Activated naive CD8-positive, alpha-beta T cell treated with anti-CD3 and anti-CD28 coated beads for 36 hours (primary cell): ENCODE data around the gene NUP93. TPM values are rescaled to one million over a fixed set of nuclear protein-coding genes. Genes with fewer than 3 reads are reported as not detected.
"Not testable (repeated sequence)": the region's sequence is repeated elsewhere in the genome, so short reads cannot be mapped to it uniquely, and the experiment has no call there.

Experiments
- DNase-seq: peaks from one replicate; pipeline ENCODE4 v3.0.0; 2021
- H3K27ac Mint-ChIP-seq: one replicate; pipeline ENCODE4 v1.8.0; 2022; ENCODE audit warnings: mild to moderate bottlenecking, moderate library complexity, mixed read lengths
- H3K27me3 Mint-ChIP-seq: one replicate; pipeline ENCODE4 v1.8.0; 2022; ENCODE audit warnings: mild to moderate bottlenecking, mixed read lengths
- H3K36me3 Mint-ChIP-seq: one replicate; pipeline ENCODE4 v1.8.0; 2021; ENCODE audit warnings: mild to moderate bottlenecking, mixed read lengths
- H3K4me1 Mint-ChIP-seq: one replicate; pipeline ENCODE4 v1.8.0; 2021; ENCODE audit warnings: mixed read lengths
- H3K4me3 Mint-ChIP-seq: one replicate; pipeline ENCODE4 v1.8.0; 2022; ENCODE audit warnings: mild to moderate bottlenecking, moderate library complexity, mixed read lengths
- H3K9me3 Mint-ChIP-seq: one replicate; pipeline ENCODE4 v1.8.0; 2022; ENCODE audit warnings: mixed read lengths
- total RNA-seq, 2 experiments: library from RNA; stranded (reverse); gene quantifications; one replicate each; pipeline ENCODE4 v1.2.3, GENCODE V29; 2021

Gene NUP93
- total RNA-seq, 2 experiments from 2014 or later = 153 to 172 TPM

DNA sequence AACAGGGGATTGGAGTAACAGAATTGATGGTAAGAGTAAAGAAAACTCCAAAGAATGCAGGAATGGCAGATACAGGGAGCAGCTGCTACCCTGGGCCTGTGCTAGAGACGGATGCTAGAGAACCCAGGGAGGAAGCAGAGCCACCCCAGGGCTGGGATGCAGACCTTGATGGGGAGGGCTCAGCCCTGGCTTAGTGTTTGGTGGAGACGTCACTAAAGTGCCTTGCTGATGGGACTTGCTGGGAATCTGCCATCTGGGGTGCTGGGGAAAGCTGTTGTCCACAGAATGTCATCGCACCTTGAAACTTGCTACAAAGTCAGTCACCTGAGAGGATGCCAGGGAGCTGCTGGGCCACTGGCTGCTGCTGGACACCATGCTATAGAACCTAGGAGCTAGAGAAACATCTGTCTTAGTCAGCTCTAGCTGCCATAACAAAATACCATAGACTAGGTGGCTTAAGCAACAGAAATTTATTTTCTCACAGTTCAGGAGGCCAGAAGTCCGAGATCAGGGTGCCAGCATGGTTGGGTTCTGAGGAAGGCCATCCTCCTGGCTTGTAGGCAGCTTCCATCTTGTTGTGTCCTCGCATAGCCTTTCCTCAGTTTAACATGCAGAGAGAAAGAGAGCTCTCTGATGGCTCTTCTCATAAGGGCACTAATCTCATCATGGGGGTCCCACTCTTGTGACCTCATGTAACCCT lies 32.3 kb upstream of the NUP93 start:
- Mint-ChIP-seq H3K9me3 (no peaks in the 10 kb centered on the region), H3K27me3 (no peaks in the 10 kb centered on the region), H3K27ac (no peak overlapping the region), H3K4me3 (no peak overlapping the region), H3K36me3 (no peaks in the 10 kb centered on the region), H3K4me1 (peaks cover 9% of the 10 kb centered on the region)
- DNase-seq = no peak

DNA sequence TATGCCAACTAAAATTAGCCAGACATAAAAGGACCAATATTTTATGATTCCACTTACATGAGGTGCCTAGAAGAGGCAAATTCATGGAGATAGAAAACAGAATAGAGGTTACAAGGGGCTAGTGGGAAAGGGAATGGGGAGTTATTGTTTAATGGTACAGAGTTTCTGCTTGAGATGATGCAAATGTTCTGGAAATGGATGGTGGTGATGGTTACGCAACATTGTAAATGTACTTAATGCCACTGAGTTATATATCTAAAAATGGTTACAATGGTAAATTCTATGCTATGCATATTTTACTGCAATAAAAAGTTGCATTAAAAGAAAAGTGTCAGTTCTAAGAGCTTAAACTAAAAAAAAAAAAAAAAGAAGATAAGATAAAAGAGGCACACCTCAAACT lies 29.7 kb upstream of the NUP93 start:
- H3K36me3 Mint-ChIP-seq = no peaks in the 10 kb centered on the region
- no peak overlapping the region for H3K27ac Mint-ChIP-seq
- no peak for DNase-seq
- H3K4me1 Mint-ChIP-seq = peaks cover 9% of the 10 kb centered on the region
- H3K9me3 Mint-ChIP-seq = no peaks in the 10 kb centered on the region
- H3K27me3 Mint-ChIP-seq = no peaks in the 10 kb centered on the region
- no peak overlapping the region for H3K4me3 Mint-ChIP-seq

DNA sequence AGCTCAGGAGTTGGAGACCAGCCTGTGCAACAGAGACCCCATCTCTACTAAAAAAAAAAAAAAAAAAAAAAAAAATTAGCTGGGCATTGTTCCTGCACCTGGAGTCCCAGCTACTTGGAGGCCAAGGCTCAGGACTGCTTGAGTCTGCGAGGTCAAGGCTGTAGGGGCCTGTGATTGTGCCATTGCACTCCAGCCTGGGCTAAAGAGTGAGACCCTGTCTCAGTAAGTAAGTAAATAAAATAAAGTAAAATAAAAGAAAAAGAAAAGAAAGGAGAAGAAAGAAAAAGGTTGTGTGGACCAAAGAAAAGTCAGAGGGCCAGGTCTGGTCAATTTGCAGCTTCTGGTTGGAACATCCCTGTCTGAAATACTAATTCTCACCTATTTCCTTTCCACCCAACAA lies 29.3 kb upstream of the NUP93 start:
- Mint-ChIP-seq H3K27ac (no peak overlapping the region), H3K36me3 (no peaks in the 10 kb centered on the region), H3K4me1 (peaks cover 11% of the 10 kb centered on the region), H3K4me3 (no peak overlapping the region), H3K27me3 (no peaks in the 10 kb centered on the region), H3K9me3 (no peaks in the 10 kb centered on the region)
- DNase-seq = no peak

DNA sequence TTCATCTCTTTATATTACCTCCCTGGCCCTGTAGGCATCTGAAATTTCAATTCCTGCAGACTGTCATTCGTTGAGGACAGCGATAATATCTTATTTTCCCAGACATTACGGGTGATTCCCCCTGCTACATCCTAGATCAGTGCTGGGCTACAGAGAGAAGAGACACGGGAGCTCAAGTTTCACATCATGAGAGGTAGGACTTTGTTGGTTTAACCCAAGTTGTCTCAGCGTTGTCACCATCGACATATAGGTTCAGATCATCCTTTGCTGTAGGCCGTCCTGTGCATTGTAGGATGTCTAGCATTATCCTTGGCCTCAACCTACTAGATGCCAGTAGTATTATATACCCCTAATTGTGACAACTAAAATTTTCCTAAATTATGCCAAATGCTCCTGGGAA lies 28.4 kb upstream of the NUP93 start:
- Mint-ChIP-seq H3K4me3 (no peak overlapping the region), H3K4me1 (peaks cover 16% of the 10 kb centered on the region), H3K36me3 (no peaks in the 10 kb centered on the region), H3K27ac (no peak overlapping the region), H3K27me3 (no peaks in the 10 kb centered on the region), H3K9me3 (no peaks in the 10 kb centered on the region)
- DNase-seq = no peak

DNA sequence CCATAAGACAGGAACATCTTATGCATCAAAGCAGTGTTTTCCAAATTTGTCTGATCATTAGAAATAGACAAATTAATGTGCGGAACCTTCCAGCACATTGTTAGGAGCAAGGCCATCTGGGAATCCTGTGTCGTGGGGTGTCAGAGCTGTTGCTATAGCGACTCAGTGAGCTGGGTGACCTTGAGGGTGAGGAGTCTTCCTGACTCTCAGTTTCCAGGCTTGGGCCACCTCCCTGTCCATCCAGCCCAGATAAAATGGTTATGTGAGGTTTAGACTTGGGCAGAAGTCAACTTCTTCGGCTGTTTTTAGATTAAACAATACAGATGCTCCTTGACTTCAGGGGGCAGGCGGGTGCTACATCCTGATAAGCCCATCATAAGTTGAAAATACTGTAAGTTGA lies 27.1 kb upstream of the NUP93 start:
- DNase-seq = no peak
- peaks cover 16% of the 10 kb centered on the region for H3K4me1 Mint-ChIP-seq
- H3K9me3 Mint-ChIP-seq = no peaks in the 10 kb centered on the region
- H3K27ac Mint-ChIP-seq = no peak overlapping the region
- H3K27me3 Mint-ChIP-seq = no peaks in the 10 kb centered on the region
- no peaks in the 10 kb centered on the region for H3K36me3 Mint-ChIP-seq
- no peak overlapping the region for H3K4me3 Mint-ChIP-seq

DNA sequence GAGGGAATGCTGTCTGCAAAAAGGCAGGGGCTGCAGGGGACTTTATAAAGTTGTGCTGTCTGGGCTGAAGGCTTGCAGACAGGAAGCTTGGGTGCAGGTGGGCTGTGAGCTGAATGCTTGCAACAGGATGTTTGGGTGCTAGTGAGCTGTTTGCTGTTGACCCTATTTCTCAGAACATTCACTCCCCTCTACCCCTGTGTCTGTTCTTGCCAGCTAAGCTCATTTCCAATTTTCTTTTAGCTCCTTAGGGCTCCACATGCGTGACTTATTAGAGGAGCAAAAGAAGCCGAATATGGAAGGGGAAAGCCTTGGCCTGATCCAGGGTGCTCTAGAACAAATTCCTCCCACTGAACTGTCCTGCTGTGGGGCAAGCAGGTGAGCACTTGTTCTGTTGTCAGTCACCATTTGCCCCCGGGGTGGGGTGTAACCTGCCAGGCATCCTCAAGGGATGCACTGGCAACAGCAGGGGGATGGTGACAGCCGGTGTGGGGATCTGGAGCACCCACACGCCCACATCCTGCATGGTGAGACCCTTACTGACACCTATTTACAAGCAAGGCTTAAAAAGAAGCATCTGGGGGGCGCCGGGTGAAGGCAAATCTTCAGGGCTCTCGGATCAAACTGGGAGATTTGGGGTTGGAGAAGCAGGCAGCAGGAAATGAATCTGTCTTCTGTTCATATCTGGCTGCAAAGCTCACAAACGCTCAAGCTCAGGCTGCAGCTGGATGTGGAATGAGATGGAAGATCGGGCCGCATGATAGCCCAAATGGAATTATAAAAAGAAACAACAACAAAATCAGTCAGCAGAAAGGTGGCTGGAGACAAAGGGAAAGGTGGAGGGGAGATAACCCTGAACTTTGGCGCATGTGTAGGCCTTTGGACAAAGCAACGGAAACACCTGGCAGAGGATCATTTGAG lies 21.1 kb upstream of the NUP93 start:
- Mint-ChIP-seq H3K27me3 (no peaks in the 10 kb centered on the region), H3K4me1 (peaks cover 42% of the 10 kb centered on the region), H3K4me3 (peak overlapping the region; percentile 73), H3K36me3 (no peaks in the 10 kb centered on the region), H3K9me3 (peaks cover 3% of the 10 kb centered on the region), H3K27ac (peak overlapping the region; percentile 97)
- DNase-seq = peak; percentile 30

DNA sequence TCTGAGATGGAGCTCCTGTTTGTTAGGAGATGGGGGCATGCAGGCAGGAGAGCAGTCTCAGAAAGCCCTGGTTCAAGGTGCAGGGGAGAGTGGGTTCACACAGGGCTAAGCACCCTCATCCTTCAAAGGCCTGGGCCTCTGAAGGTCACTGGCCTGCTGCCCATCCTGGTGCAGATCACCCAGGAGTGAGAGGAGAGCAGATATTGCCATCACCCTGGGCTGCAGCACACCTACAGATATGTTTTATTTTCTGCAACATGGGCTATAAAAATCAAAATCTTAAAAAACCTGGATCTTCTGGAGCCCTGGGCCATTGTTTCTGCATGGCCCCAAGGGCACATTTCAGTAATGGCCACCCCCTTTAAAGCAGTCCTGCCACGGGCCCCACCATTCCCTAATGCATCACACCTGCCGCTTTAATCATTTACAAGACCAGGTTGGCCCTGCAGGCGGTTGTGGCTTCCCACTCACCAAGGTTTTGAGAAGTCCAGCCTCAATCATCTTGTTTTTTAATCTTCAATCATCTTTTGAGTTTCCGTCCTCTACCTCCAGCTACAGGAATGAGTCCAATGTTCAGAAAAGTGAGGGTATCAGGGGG lies 20.4 kb upstream of the NUP93 start:
- H3K9me3 Mint-ChIP-seq = peaks cover 3% of the 10 kb centered on the region
- H3K4me1 Mint-ChIP-seq = peaks cover 42% of the 10 kb centered on the region
- no peaks in the 10 kb centered on the region for H3K36me3 Mint-ChIP-seq
- DNase-seq = no peak
- no peaks in the 10 kb centered on the region for H3K27me3 Mint-ChIP-seq
- H3K4me3 Mint-ChIP-seq = peak overlapping the region; percentile 73
- peak overlapping the region; percentile 97 for H3K27ac Mint-ChIP-seq

DNA sequence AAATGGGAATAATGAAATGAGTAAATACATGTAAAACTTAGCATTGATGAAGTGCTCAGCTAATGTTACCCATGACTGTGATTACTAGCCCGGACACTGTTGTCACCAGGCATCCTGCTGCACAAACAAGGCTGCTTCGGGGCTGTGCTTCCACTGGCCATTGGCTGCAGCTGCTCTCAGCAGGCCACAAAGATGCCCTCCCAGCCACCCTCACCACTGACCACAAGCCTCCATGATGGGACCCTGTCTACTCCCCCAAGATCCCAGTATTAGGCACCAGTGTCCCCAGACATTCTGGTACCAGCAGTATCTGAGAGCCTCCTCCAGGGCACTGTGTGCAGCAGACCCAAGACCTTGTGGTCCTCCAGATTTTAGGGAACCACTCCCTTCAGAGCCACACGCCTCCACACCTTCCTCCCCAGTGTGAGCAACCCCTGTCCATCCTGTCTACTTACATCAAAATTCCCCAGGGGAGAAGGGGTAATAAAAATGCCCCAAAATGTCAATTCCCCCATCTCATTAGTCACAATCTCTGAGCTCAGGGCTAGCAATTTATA lies 19.7 kb upstream of the NUP93 start:
- Mint-ChIP-seq H3K9me3 (peaks cover 3% of the 10 kb centered on the region), H3K27me3 (no peaks in the 10 kb centered on the region), H3K27ac (peak overlapping the region; percentile 97), H3K36me3 (no peaks in the 10 kb centered on the region), H3K4me1 (peaks cover 42% of the 10 kb centered on the region), H3K4me3 (peak overlapping the region; percentile 73)
- DNase-seq = no peak

DNA sequence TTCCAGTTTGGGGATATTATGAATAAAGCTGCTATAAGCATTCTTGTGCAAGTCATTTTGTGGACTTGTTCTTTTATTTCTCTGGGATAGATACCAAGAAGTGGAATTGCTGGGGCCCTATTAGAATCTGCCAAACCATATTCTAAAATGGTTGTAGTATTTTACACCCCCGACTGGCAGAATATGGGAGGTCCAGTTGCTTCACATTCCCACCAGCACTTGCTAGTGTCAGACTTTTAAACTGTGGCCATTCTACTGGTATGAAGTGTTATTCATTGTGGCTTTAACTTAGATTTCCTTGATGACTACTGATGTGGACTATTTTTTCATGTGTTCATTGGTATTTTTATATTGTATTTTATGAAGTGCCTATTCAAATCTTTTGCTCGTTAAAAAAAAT lies 18.1 kb upstream of the NUP93 start:
- peaks cover 36% of the 10 kb centered on the region for H3K4me1 Mint-ChIP-seq
- no peaks in the 10 kb centered on the region for H3K27me3 Mint-ChIP-seq
- H3K9me3 Mint-ChIP-seq = peaks cover 3% of the 10 kb centered on the region
- DNase-seq = no peak
- H3K27ac Mint-ChIP-seq = no peak overlapping the region
- H3K4me3 Mint-ChIP-seq = no peak overlapping the region
- H3K36me3 Mint-ChIP-seq = no peaks in the 10 kb centered on the region

DNA sequence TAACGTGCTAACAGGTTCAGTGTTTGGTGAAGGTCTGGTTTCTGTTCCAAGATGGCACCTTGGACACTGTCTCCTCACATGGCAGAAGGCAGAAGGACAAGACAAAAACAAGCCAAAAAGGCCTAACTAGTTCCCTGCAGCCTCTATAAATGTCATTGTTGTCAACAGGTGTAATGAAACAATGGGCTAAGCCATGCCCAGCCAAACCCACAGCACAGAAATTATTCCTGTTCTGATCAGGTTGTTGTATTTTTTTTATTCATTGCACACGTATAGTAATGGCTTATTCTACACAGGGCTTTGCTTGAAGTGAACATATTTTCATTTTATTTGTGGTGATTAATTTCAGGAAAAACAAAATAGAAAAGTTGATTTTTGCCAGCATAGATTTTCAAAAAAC lies 16.1 kb upstream of the NUP93 start:
- DNase-seq = no peak
- Mint-ChIP-seq H3K27ac (no peak overlapping the region), H3K4me1 (peaks cover 29% of the 10 kb centered on the region), H3K27me3 (no peaks in the 10 kb centered on the region), H3K4me3 (no peak overlapping the region), H3K36me3 (no peaks in the 10 kb centered on the region), H3K9me3 (peaks cover 3% of the 10 kb centered on the region)

DNA sequence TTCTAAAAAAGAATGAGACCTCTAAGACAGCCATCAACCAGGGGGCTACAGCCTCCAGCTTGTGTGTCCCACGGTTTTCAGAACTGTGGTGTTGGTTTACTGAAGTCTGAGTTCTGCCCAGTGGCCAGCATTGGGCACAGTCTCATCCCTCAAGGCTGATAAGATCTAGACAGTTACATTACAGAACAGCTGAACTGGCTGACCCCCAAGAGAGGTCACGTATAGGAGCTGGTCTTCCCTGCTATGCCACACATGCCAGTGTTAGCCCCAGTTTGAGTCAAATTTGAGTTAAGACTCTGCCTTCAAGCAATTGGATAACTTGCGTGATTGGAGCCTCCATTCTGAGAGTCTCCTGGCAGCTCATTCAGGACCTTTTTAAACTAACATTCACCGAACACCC lies 14.8 kb upstream of the NUP93 start:
- no peaks in the 10 kb centered on the region for H3K27me3 Mint-ChIP-seq
- H3K9me3 Mint-ChIP-seq = peaks cover 3% of the 10 kb centered on the region
- H3K4me1 Mint-ChIP-seq = peaks cover 16% of the 10 kb centered on the region
- no peaks in the 10 kb centered on the region for H3K36me3 Mint-ChIP-seq
- H3K27ac Mint-ChIP-seq = no peak overlapping the region
- no peak overlapping the region for H3K4me3 Mint-ChIP-seq
- no peak for DNase-seq

DNA sequence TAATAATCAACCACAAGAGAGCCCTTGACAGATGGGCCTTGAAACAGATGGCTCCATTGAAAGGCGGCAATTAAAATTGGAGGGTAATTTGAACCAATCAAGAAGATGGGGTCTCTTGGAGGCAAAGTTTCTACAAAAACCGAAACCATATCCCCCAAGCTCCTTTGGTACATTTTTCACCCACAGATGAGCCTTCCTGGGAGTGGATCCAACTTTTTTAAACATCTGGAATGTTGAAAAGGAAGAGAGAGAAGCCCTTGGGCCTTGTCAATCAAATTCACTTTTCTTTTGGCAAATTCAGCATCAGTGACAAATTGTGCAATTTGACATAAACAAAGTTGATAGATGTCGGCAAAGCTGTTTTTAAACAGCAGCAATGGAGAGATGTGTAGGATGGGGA lies 13.2 kb upstream of the NUP93 start:
- H3K27ac Mint-ChIP-seq = no peak overlapping the region
- H3K36me3 Mint-ChIP-seq = no peaks in the 10 kb centered on the region
- no peak overlapping the region for H3K4me3 Mint-ChIP-seq
- H3K4me1 Mint-ChIP-seq = peaks cover 2% of the 10 kb centered on the region
- H3K27me3 Mint-ChIP-seq = no peaks in the 10 kb centered on the region
- H3K9me3 Mint-ChIP-seq = no peaks in the 10 kb centered on the region
- DNase-seq = no peak

DNA sequence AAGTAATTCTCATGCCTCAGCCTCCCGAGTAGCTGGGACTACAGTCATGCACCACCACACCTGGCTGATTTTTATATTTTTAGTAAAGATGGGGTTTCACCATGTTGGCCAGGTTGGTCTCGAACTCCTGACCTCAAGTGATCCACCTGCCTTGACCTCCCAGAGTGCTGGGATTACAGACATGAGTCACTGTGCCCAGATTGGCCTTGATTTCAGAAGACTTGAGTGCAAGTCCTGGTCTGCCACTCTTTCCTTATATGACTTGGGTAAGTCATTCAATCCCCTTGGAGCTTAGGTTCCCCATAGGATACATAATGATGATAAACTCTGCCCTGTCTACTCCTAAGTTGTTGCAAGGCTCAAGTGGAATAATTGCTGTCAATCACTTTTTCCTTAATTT lies 12.4 kb upstream of the NUP93 start:
- not testable (repeated sequence) for H3K27me3 Mint-ChIP-seq, H3K9me3 Mint-ChIP-seq, H3K4me3 Mint-ChIP-seq

DNA sequence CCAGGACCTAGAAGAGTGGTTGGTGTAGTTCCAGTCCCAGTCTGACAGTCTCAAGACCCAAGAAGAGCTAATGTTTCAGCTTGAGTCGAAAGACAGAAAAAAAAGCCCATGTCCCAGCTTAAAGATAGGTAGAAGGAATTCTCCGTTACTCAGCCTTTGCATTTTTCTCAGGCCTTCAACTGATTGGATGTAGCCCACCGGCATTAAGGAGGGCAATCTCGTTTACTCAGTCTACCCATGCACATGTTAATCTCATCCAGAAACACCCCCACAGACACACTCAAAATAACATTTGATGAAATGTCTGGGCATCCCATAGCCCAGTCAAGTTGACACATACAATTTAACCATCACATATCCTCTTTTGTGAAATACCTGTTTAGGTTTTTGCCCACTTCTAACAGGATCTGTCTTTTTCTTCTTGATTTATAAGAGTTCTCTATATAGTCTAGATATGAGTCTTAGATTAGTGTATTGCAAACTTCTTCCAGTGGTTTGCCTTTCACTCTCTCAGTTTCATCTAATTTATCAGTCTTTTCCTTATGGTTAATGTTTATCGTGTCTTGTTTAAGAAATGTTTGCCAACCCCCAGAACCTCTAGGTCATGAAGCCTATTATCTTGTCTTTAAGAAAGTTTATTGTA lies 7.6 kb upstream of the NUP93 start:
- no peaks in the 10 kb centered on the region for H3K36me3 Mint-ChIP-seq
- H3K27ac Mint-ChIP-seq = no peak overlapping the region
- H3K9me3 Mint-ChIP-seq = no peaks in the 10 kb centered on the region
- no peak for DNase-seq
- no peaks in the 10 kb centered on the region for H3K4me1 Mint-ChIP-seq
- no peak overlapping the region for H3K4me3 Mint-ChIP-seq
- H3K27me3 Mint-ChIP-seq = no peaks in the 10 kb centered on the region

More for the DNA sequence above, 12.4 kb upstream of the NUP93 start:
- H3K27ac Mint-ChIP-seq, DNase-seq, H3K4me1 Mint-ChIP-seq, H3K36me3 Mint-ChIP-seq: not testable (repeated sequence)

DNA sequence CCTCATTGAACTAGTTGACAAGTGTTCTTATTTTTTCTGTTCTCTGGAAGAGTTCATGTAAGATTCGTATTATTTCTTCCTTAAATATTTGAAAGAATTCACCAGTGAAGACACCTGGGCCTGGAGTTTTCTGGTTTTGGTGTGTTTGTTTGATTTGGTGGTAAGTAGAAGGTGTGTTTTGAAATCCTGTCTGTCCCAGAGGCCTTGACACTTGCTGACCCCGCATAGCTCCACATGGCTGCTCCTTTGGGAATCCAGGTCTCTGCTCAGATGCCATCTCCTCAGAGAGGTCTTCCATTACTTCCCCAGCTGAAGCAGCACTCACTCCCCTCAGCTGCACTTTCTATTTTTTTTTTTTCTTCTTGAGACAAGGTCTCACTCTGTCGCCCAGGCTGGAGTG lies 5.7 kb upstream of the NUP93 start:
- peaks cover 6% of the 10 kb centered on the region for H3K4me1 Mint-ChIP-seq
- no peak overlapping the region for H3K27ac Mint-ChIP-seq
- no peaks in the 10 kb centered on the region for H3K27me3 Mint-ChIP-seq
- H3K36me3 Mint-ChIP-seq = no peaks in the 10 kb centered on the region
- DNase-seq = no peak
- no peaks in the 10 kb centered on the region for H3K9me3 Mint-ChIP-seq
- no peak overlapping the region for H3K4me3 Mint-ChIP-seq
